Suppressor macrophage treated with lipopolysaccharide for 4 hours (primary cell): ENCODE data around the gene GPC2.
"Not testable (repeated sequence)": the region's sequence is repeated elsewhere in the genome, so short reads cannot be mapped to it uniquely, and the experiment has no call there.

Experiments used
- DNase-seq: peaks from one replicate; pipeline ENCODE4 v3.0.0-alpha.2; 2020

GPC2 gene

GRCh38 chr7:100198266-100198665, 21.1 kb upstream of the GPC2 start:
- DNase-seq: no peak

GRCh38 chr7:100195901-100196322, 18.7 kb upstream of the GPC2 start:
- DNase-seq: not testable (repeated sequence)

- DNase-seq: no peak
Observed at GRCh38 chr7:100195222-100195621, 18.0 kb upstream of the GPC2 start.

- DNase-seq: no peak
Observed at GRCh38 chr7:100192969-100193368, 15.8 kb upstream of the GPC2 start.

- DNase-seq: not testable (repeated sequence)
Observed at GRCh38 chr7:100192281-100192862, 15.2 kb upstream of the GPC2 start.

- DNase-seq: peak; percentile 64
Observed at GRCh38 chr7:100191775-100192174, 14.6 kb upstream of the GPC2 start.

- peak; percentile 54 for DNase-seq
Observed at GRCh38 chr7:100190048-100190711, 13.0 kb upstream of the GPC2 start.

GRCh38 chr7:100189061-100189460, 11.9 kb upstream of the GPC2 start:
- no peak for DNase-seq

- no peak for DNase-seq
Observed at GRCh38 chr7:100185726-100186125, 8.5 kb upstream of the GPC2 start.

GRCh38 chr7:100183090-100183489, 5.9 kb upstream of the GPC2 start:
- DNase-seq: not testable (repeated sequence)

GRCh38 chr7:100182616-100183015, 5.4 kb upstream of the GPC2 start:
- not testable (repeated sequence) for DNase-seq

GRCh38 chr7:100180084-100180483, 2.9 kb upstream of the GPC2 start:
- not testable (repeated sequence) for DNase-seq

- no peak for DNase-seq
Observed at GRCh38 chr7:100176096-100177044, 811 bp downstream of the GPC2 start.

- DNase-seq: no peak
Observed at GRCh38 chr7:100175296-100175935, 1.8 kb downstream of the GPC2 start.

GRCh38 chr7:100174582-100174981, 2.6 kb downstream of the GPC2 start:
- DNase-seq: no peak

GRCh38 chr7:100173806-100174495, 3.2 kb downstream of the GPC2 start:
- no peak for DNase-seq

GRCh38 chr7:100171840-100172239, 5.3 kb downstream of the GPC2 start:
- DNase-seq: no peak

GRCh38 chr7:100171087-100171681, 6.0 kb downstream of the GPC2 start:
- DNase-seq: no peak

GRCh38 chr7:100170101-100170897, 6.9 kb downstream of the GPC2 start:
- DNase-seq: no peak

- no peak for DNase-seq
Observed at GRCh38 chr7:100169147-100169850, 7.9 kb downstream of the GPC2 start.

- DNase-seq: no peak
Observed at GRCh38 chr7:100167912-100168323, 9.3 kb downstream of the GPC2 start.
